Natural killer cell (primary cell): ENCODE data around the gene CSRP2. TPM values are rescaled to one million over a fixed set of nuclear protein-coding genes. Genes with fewer than 3 reads are reported as not detected.

Experiments
- ATAC-seq, 3 donors: fragments of 150-1000 bp in 2 of 3; fragments of 200-7000 bp in 1 of 3; cut with Tn5 transposase; 1 replicate in 1 of 3; 2 replicates in 2 of 3; pipeline ENCODE4 v1.10.0; 2021; ENCODE audit warnings: mild to moderate bottlenecking in 2 of 3, moderate library complexity in 2 of 3
- DNase-seq, 2 donors: peaks; one replicate each; pipeline versions ENCODE4 v3.0.0 to v3.0.0-alpha.2; 2013 to 2021; ENCODE audit warnings: mixed read lengths in 1 of 2
- H3K27ac ChIP-seq: one replicate; pipeline ENCODE4 v1.5.1; 2013; ENCODE audit warnings: mild to moderate bottlenecking, low read length
- H3K27me3 ChIP-seq: one replicate; pipeline ENCODE4 v1.6.1; 2013; ENCODE audit warnings: low read length; ENCODE audit not compliant: control insufficient read depth, insufficient read depth
- H3K36me3 ChIP-seq: one replicate; pipeline ENCODE4 v1.6.1; 2013; ENCODE audit warnings: low read length; ENCODE audit not compliant: control insufficient read depth, insufficient read depth
- H3K4me1 ChIP-seq: one replicate; pipeline ENCODE4 v1.6.1; 2013; ENCODE audit warnings: low read length; ENCODE audit not compliant: control insufficient read depth, insufficient read depth
- H3K4me3 ChIP-seq: one replicate; pipeline ENCODE4 v1.5.1; 2013; ENCODE audit warnings: low read length
- H3K9me3 ChIP-seq: one replicate; pipeline ENCODE4 v1.6.1; 2013; ENCODE audit warnings: low read length; ENCODE audit not compliant: control insufficient read depth, insufficient read depth
- H3K27ac Mint-ChIP-seq, 2 donors: one replicate each; pipeline ENCODE4 v1.8.0; 2022; ENCODE audit warnings: mild to moderate bottlenecking in 2 of 2, mixed read lengths in 2 of 2, moderate library complexity in 1 of 2
- H3K27me3 Mint-ChIP-seq, 2 donors: one replicate each; pipeline ENCODE4 v1.8.0; 2022; ENCODE audit warnings: low read depth in 2 of 2, mixed read lengths in 2 of 2
- H3K36me3 Mint-ChIP-seq: one replicate; pipeline ENCODE4 v1.8.0; 2022; ENCODE audit warnings: mixed read lengths
- H3K4me1 Mint-ChIP-seq, 2 donors: one replicate each; pipeline ENCODE4 v1.8.0; 2022; ENCODE audit warnings: mixed read lengths in 2 of 2
- H3K4me3 Mint-ChIP-seq: one replicate; pipeline ENCODE4 v1.8.0; 2022; ENCODE audit warnings: mild to moderate bottlenecking, moderate library complexity, mixed read lengths
- H3K9me3 Mint-ChIP-seq, 2 donors: one replicate each; pipeline ENCODE4 v1.8.0; 2022; ENCODE audit warnings: mixed read lengths in 2 of 2
- CTCF ChIP-seq: fragments of 200-600 bp; IDR thresholded peaks from one replicate; pipeline ENCODE4 v1.8.0; 2022; ENCODE audit warnings: antibody characterized with exemption
- WGBS: methylation state at CpG from one replicate; pipeline ENCODE4 v1.1.7; 2013; ENCODE audit warnings: missing lambda C conversion rate; ENCODE audit not compliant: insufficient coverage; 5-methylcytosine and 5-hydroxymethylcytosine counted together
- intact Hi-C: fragments of 100-400 bp; cut with micrococcal nuclease; formaldehyde crosslinking; loops from one replicate; pipeline ENCODE4 v1.14.2; 2022
- total RNA-seq, 4 donors: library from RNA; stranded (reverse); fragments of 120-200 nt in 1 of 4; gene quantifications; one replicate each; pipeline versions ENCODE4 v1.2.3 to v1.2.4, GENCODE V29; 2013 to 2022

Gene CSRP2
- total RNA-seq, 3 donors from 2014 or later (not counting 1 experiment from before 2014, with no cell fraction given) = 0.08 TPM; not detected in 2

- no peak overlapping the region for H3K4me3 Mint-ChIP-seq
- H3K27me3 Mint-ChIP-seq = peaks cover 0 to 7% of the 10 kb centered on the region in 2 donors
Observed at GRCh38 chr12:76863837-76864236, 15.0 kb downstream of the CSRP2 start.

GRCh38 chr12:76863005-76863670 is 15.7 kb downstream of the CSRP2 start:
- Mint-ChIP-seq H3K9me3 (no peaks in the 10 kb centered on the region), H3K27me3 (peaks cover 0 to 7% of the 10 kb centered on the region in 2 donors), H3K27ac (no peak overlapping the region), H3K36me3 (no peaks in the 10 kb centered on the region), H3K4me1 (peaks cover 5 to 13% of the 10 kb centered on the region in 2 donors), H3K4me3 (no peak overlapping the region)
- Histone ChIP-seq H3K36me3 (no peaks in the 10 kb centered on the region), H3K27me3 (no peaks in the 10 kb centered on the region), H3K4me1 (no peaks in the 10 kb centered on the region), H3K4me3 (no peak overlapping the region), H3K27ac (no peak overlapping the region), H3K9me3 (no peaks in the 10 kb centered on the region)
- WGBS = 93% methylated on average over 11 of the region's 12 CpGs
- TF ChIP-seq CTCF = no peak
- no peak for DNase-seq
- intact Hi-C loops = no loop called here
- no peak for ATAC-seq

More at GRCh38 chr12:76863837-76864236, 15.0 kb downstream of the CSRP2 start:
- Histone ChIP-seq H3K27me3 (no peaks in the 10 kb centered on the region), H3K4me1 (no peaks in the 10 kb centered on the region), H3K36me3 (no peaks in the 10 kb centered on the region), H3K9me3 (no peaks in the 10 kb centered on the region), H3K27ac (no peak overlapping the region), H3K4me3 (no peak overlapping the region)
- Mint-ChIP-seq H3K36me3 (no peaks in the 10 kb centered on the region), H3K4me1 (peaks cover 5 to 13% of the 10 kb centered on the region in 2 donors), H3K9me3 (no peaks in the 10 kb centered on the region), H3K27ac (no peak overlapping the region)
- ATAC-seq = no peak
- intact Hi-C loops = no loop called here
- 61% methylated on average over 3 of the region's 4 CpGs for WGBS
- TF ChIP-seq CTCF = no peak
- DNase-seq = no peak

GRCh38 chr12:76860256-76860655 is 18.6 kb downstream of the CSRP2 start:
- 93% methylated on average over 2 of the region's 3 CpGs for WGBS
- Mint-ChIP-seq H3K36me3 (peaks cover 5% of the 10 kb centered on the region), H3K27me3 (peaks cover 0 to 3% of the 10 kb centered on the region in 2 donors), H3K27ac (no peak overlapping the region), H3K4me3 (no peak overlapping the region), H3K4me1 (peaks cover 0 to under 1% of the 10 kb centered on the region in 2 donors), H3K9me3 (no peaks in the 10 kb centered on the region)
- H3K27me3 ChIP-seq = no peaks in the 10 kb centered on the region
- no peaks in the 10 kb centered on the region for H3K4me1 ChIP-seq
- no peak for TF ChIP-seq CTCF
- DNase-seq = no peak
- H3K36me3 ChIP-seq = peaks cover 3% of the 10 kb centered on the region
- intact Hi-C loops = no loop called here
- H3K27ac ChIP-seq = no peak overlapping the region
- no peak for ATAC-seq
- H3K4me3 ChIP-seq = no peak overlapping the region
- no peaks in the 10 kb centered on the region for H3K9me3 ChIP-seq

DNA sequence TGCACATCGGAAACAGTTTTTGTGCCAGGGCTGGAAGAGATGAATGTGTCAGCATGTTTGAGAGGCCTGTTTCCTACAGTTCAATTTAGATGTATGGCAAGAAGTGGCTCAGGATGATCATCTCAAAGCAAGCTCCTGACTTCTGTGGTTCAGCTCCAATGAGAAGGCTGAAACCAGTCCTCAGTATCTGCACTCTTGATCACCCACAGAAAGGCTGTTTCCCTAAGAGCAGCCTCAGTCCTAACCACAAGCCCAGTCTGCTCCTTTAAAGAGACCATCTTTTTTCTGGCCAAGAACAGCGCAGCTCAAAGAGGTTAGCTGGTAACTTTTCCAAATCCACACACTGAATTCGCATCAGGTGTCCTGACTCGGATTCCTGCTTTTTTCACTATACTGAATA is 19.2 kb downstream of the CSRP2 start:
- H3K4me3 Mint-ChIP-seq = no peak overlapping the region
- H3K27me3 ChIP-seq = no peaks in the 10 kb centered on the region
- peaks cover 3% of the 10 kb centered on the region for H3K36me3 ChIP-seq
- no peak for DNase-seq
- H3K27ac ChIP-seq = no peak overlapping the region
- peaks cover 11% of the 10 kb centered on the region for H3K36me3 Mint-ChIP-seq
- H3K9me3 ChIP-seq = no peaks in the 10 kb centered on the region
- no peaks in the 10 kb centered on the region for H3K4me1 Mint-ChIP-seq
- no peak overlapping the region for H3K27ac Mint-ChIP-seq
- H3K9me3 Mint-ChIP-seq = no peaks in the 10 kb centered on the region
- ATAC-seq = no peak
- intact Hi-C loops = no loop called here
- no peak for TF ChIP-seq CTCF
- no peaks in the 10 kb centered on the region for H3K4me1 ChIP-seq
- H3K27me3 Mint-ChIP-seq = peaks cover 0 to 3% of the 10 kb centered on the region in 2 donors
- no peak overlapping the region for H3K4me3 ChIP-seq
- WGBS = 28% methylated on average over 4 of the region's 4 CpGs
